LoVo (cell line): ENCODE measurements around the gene APOL5.
"Not testable (repeated sequence)": the region's sequence is repeated elsewhere in the genome, so short reads cannot be mapped to it uniquely, and the experiment has no call there.

Experiments used
- DNase-seq: peaks from one replicate; pipeline ENCODE4 v3.0.0-alpha.2; 2016; ENCODE audit warnings: low spot score

APOL5 gene

DNA sequence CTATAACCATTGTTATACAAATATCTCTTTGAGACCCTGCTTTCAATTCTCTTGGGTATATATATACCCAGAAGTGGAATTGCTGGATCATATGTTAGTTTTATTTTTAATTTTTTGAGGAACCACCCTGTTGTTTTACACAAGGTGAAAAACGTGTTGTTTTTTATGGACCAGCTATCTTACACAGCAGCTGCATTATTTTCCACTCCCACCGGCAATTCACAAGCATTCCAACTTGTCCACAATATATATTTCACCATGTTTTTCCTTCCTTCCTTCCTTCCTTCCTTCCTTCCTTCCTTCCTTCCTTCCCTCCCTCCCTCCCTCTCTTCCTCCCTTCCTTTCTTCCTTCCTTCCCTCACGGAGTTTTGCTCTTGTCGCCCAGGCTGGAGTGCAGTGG is 6.3 kb upstream of the APOL5 start:
- no peak for DNase-seq

DNA sequence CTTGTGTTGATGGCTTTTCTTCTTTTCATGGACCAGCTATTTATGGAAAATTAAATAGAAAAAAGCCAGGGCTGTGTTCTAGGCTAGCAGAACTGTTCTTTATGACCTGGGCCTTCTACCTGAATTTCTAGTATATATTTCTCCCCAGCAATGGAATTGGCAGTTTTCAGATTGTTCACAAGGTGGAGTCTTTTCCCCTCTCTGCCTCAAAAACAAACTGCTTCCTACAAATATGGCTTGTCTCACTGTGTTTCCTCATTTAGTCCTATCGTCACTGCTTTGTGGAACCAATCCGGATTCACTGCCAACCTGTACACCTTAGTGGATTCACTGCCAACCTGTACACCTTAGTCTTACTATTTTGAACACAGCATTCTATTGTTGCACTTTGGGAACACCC is 5.0 kb upstream of the APOL5 start:
- no peak for DNase-seq

DNA sequence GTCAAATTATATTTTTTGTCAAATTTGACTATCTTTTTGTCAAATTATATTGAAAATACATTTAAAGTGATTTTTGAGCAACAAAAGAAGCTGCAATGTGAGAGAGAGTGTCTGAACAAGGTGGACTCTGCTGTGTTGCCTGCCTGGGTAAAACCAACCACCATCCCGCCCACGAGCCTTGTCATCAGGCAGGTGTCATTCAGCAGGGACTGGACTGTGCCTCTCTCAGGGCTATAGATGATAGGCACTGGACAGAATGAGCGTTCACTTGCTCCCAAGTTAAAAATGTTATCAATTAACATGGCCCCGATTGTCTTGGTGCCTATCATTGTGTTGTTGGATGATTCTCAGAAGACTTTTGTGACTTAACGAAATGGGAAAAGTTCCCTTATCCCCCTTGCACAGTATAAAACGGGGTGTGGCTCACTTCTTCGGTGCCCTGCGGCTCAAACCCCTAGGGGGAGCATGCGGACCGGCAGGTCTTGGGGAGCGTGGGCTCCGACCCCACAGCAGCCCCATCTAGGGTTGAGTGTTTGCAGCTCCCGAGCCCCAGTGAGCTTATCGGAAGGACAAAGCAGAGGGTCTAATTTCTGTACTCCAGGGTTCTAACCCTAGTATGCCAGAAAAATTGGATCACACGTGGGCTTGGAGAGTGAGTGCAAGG is 1.7 kb downstream of the APOL5 start:
- DNase-seq = no peak

DNA sequence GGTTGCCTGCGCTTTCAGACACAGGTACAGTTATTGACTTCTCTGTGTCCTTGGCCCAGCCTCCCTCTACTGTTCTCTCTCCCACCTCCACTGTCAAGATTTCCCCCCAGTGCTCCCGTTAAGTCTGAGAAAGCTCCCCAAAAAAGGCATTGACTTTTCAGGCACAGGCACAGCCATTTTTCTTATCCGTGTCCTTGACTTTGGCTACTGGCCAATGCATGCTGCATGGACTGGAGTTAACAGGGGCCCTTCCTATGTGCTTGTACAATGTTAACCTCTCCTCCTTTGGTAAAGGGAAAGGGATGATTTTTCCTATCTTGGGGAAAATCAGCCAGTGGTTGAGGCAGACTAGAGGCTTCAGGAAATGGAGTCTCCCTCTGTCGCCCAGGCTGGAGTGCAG is 4.3 kb downstream of the APOL5 start:
- DNase-seq = no peak

DNA sequence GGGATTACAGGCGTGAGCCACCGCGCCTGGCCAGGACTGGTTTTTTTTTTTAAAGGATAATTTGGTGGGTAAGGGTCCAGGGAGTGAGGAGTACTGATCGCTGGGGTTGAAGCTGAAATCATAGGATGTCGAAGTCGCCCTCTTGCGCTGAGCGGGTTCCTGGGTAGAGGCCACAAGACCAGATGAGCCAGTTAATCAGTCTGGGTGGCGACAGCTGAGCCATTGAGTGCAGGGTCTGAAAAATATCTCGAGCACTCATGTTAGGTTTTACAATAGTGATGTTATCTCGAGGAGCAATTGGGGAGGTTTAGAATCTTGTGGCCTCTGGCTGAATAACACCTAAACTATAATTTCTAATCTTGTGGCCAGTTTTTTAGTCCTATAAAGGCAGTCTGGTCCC is 7.8 kb downstream of the APOL5 start:
- DNase-seq = no peak

DNA sequence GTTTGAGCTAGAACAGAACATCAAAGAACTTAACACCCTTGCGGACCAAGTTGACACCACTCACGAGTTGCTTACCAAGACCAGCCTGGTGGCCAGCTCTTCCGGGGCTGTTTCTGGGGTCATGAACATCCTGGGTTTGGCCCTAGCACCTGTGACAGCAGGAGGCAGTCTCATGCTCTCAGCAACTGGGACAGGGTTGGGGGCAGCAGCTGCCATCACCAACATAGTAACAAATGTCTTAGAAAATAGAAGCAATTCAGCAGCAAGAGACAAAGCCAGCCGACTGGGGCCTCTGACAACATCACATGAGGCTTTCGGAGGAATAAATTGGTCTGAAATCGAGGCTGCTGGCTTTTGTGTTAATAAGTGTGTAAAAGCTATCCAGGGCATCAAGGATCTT is 8.7 kb downstream of the APOL5 start:
- no peak for DNase-seq

DNA sequence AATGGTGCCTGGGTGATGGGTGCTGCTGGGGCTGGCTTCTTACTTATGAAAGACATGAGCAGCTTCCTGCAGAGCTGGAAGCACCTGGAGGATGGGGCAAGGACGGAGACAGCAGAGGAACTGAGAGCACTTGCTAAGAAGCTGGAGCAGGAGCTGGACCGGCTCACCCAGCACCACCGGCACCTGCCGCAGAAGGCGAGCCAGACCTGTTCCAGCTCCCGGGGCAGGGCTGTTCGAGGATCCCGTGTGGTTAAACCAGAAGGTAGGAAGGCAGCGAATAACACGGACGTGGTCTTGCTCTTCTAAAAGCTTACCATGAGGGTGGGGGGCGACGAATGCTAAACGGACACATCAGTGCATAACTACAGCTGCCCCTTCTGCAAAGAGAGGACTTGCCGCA is 9.3 kb downstream of the APOL5 start:
- DNase-seq = no peak

DNA sequence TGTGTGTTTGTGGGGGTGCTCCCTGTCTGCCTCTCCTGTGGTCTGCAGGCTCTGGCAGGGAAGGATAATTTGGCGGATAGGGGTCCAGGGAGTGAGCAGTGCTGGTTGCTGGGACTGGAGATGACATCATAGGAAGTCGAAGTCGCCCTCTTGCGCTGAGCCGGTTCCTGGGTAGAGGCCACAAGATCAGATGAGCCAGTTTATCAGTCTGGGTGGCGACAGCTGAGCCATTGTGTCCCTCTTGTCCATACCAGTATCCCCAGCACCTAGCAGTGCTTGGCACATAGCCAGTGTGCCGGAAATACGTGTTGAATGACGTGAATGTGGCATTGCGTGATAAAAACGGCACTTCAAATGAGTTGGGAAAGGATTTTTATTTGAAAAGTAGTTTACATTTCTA is 9.8 kb downstream of the APOL5 start:
- no peak for DNase-seq

DNA sequence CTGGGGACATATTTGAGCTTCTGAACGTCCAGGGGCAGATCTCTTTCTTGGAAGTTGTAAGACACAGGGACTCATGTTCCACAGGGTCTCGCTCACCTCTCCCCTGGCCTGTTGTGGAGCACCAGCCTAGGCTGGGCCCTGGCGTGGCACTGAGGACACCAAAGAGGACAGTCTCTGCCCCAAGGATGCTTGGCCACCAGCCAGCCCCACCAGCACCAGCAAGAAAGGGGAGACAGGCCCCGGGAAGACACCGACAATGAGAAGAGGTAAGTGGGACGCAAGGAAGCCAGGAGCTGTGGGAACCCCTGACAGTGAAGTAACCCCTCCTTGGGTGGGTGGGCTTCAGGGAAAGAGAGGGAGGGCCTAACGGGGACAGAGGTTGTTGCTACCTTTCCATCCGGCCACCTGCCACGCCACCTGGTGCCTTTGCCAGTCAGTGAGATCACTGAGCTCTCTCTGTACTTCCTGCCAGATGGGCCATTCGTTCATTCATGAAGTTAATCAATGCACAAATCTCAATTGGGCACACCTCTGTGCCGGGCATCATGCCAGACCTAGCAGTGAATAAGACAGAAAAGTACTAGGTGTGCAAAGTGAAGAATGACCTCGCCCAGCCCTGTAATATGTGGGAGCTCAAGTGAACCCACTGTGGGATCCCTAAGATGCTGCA is 11.1 kb downstream of the APOL5 start:
- no peak for DNase-seq

DNA sequence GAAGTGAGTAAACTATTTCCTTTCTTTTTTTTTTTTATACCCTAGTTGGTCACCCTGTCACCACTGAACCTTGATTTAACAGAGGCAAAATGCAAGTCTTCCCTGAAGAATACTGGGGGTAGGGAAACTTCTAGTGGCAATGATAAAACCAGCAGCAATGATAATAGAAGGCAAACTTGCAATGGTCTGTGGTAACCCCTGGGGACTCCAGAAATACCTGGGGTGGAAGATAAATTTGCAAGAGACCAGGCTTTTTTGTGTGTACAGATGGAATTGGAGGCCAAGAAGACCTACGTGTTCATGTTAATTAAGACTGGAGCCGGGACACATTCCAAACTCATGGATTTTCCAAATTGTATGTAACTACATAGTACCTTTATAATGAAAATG is 11.6 kb downstream of the APOL5 start:
- DNase-seq = no peak

DNA sequence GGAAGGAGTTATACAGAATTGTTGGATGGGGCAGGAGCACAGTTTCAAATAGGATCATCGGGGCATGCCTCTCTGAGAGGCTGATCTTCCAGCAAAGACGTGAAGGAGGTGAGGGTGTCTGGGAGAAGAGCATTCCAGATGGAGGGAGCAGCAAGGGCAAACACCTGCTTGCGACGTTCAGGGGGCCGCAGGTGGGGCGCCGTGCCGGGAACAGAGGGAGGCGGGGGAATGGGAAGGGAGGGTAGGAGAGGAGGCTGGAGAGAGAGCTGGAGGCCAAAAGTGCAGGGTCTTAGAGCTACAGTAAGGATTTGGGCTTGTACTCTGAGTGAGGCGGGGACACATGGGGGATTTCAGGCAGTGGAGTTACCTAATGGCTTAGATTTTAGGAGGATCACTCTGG is 13.6 kb downstream of the APOL5 start:
- DNase-seq = no peak

DNA sequence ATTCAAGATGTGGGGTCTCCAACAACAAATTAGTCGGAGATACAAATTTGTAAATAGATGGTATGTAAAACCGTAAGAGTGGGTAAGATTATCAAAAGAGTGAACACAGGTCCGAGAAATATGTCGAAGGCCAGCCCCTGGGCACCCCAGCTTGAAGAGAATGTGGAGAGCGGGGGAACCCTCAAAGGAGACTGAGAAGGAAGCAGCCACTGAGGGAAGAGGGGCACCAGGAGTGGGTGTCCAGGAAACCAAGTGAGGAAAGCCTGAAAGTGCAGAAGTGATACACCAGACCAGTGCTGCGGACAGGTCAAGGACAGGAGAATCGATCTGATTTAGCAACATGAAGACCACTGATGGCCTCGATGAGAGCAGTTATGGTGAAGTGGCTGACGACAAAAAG is 14.4 kb downstream of the APOL5 start:
- no peak for DNase-seq

DNA sequence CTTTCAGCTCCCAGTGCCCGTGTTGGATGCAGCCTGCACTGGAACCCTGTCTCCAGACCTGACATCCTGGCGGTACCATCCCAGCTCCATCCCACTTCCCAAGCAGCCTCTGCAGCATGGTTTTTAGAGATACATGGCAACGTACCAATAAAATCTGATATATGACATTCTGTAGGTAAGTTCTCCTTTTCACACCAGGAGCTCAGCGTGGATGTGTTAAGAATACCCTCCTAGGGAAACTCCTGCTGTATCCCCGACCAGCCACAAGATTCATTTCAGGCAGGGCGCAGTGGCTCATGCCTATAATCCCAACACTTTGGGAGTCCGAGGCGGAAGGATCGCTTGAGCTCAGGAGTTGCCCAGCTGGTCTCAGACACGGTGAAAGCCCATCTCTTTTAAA is 15.4 kb downstream of the APOL5 start:
- no peak for DNase-seq

DNA sequence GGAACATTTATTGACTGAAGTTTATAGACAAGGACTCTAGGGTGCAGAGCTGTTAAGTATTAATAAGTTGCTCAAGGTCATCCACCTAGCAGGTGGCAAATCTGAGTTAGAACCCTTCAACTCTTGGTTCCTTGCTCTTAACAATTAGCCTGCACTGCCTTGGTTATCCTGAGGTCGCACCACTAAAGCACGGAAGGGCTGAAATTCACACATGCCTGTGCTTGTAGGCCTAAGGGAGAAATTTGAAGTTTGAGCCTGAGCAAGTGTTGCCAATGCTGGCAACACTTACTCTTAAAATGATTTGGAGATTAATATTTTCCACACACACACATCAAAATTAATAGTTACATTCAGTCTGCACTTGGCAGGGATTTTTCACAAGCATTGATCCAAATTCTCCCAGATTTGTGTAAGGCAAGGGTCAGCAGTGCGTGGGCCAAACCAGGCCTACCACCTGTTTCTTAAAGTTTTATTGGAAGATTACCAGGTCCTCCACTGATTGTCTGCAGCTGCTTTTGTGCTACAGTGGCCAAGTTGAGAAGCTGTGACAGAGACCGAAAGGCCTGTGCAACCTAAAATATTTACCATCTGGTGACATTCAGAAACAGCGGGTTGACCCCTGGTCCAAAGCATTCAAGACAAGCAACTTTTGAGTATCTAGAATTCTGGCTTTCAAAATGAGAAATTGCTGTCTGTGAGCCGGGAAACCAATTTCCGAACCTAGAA is 16.3 kb downstream of the APOL5 start:
- DNase-seq = no peak

DNA sequence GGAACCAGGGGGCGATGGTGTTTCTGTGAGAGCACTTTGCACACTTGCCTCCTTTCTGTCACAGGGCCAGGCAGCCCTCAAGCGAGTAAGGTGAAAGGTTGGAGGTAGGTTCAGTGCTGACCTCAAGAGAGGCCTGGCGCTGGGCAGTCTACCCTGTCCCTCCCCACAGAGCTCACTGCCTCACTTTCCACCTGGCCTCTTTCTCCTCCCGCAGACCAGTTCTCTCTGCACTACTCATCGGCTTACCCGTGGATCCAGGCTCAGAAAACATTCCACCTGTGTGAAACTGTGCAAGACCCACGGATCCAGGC is 16.8 kb downstream of the APOL5 start:
- DNase-seq = no peak

DNA sequence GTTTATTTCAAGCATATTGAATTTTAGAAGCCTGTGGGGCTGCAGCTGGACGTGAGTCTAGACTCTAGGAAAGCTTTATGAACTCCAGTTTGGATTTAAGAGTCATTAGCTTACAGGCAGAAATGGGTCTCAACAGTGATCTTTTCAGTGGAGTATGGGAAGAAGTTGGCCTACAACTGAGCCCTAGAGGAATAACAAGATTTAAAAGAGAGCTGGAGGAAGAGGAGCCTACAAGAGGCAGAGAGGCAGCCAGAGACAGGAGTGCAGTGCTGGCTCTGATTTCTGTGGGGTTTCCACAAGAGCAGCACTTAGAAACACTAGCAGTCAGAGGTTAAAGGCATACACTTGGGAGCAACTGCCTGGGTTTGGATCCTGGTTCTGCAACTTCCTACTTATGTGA is 17.9 kb downstream of the APOL5 start:
- no peak for DNase-seq

DNA sequence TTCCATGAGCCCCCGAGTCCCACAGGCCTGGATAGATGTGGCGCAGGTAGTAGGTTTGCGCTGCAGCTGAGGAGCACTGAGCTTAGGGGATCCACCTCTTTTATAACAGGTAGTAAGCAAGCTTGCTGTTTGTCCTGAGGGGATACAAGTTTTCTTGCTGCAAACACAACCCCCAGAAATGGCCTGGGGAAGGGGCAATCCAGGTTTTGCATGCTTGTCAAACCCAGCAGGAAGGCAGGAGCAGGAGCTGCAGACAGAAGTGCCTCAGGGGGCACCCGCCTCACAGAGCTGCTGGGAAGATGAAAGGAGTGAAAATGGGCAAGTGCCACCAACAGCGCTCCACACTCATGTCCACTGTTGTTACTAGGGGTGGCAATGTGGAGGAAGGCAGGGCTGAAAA is 18.5 kb downstream of the APOL5 start:
- DNase-seq = no peak

DNA sequence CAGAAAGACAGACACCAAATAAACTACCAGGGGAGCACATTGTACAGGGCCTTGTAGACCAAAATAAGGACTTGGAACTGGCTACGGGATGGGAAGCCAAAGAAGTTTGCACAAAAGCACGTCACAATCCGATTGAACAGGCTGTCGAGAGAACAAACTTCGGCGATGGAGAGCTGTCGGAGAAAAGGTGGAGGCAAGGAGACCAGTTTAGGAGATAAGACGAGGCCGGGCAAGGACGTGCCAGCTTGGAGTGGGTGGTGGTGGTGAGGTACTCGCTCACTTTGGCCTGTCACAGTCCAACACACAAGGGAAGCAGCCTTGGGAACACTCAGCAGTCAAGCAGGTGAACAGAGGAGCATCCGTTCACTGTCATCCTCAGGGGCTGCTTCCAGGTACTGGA is 19.0 kb downstream of the APOL5 start:
- DNase-seq = no peak

DNA sequence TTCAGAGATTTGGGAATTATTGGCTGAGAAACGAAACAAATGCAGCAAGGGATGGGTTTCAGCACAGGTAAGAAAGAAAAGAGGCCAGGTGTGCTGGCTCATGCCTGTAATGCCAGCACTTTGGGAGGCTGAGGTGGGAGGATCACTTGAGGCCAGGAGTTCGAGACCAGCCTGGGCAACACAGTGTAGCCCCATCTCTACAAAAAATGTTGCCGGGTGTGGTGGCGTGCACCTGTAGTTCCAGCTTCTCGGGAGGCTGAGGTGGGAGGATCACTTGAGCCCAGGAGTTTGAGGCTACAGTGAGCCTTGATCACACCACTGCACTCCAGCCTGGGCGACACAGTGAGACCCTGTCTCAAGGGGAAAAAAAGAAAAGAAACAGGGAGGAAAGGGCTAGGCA is 20.2 kb downstream of the APOL5 start:
- not testable (repeated sequence) for DNase-seq

DNA sequence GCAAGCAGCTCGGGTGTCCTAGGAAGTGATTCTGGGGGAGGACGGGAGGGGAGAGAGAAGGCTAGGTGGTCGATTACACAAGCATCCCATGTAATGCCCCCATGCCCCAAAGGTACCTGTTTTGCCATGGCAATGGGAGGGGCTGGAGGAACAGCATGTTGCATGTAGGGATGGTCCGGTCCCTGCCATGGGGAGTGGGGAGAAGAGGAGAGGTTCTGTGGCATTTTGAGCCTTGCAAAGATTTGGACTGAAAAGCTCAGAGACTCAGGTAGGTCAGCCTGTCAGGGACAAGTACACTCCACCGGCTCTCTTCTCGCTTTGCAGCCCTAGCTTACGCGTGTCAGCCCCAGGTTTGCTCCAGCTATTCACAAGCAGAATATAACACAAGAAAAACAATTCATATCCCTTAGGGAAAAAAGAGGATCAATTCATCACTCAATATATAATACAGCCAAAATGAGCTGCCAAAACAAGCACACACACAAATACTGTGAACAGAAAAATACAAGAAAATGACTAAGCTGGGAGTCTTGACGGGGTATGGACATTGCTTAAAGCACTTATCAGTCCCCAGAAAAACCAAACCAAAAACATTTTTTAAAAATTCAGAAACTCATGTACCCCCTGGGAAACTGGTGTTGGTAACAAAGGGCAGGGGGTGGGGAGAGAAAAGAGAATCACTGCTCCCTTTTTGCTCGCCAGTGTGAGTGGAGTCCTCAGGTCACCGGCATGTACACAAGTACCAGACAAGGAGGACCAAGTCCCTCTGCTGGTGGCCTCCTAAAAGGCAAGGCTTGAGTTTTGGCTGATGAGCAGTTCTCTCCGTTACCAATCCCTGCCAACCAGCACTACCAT is 21.6 kb downstream of the APOL5 start:
- no peak for DNase-seq

DNA sequence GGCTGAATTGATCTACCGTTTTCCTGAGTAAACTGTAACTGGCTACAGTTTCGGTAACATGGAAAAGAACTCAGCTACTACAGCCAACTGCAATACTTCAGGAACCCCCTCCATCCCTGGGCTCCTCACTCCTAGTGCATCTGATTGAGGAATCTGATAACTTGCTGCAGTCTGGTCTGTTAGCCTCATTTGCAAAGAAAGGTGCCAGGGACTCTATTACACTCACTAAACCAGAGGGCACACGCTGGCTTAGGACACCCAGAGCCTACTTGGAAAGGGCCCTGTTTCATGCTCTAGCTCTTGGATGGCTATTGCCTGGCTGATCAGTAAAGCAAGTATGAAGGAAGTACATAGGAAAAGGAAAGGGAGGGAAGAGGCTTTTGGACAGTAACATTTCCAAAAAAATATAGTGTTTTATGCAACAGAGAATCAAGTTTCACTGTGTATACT is 22.3 kb downstream of the APOL5 start:
- no peak for DNase-seq

DNA sequence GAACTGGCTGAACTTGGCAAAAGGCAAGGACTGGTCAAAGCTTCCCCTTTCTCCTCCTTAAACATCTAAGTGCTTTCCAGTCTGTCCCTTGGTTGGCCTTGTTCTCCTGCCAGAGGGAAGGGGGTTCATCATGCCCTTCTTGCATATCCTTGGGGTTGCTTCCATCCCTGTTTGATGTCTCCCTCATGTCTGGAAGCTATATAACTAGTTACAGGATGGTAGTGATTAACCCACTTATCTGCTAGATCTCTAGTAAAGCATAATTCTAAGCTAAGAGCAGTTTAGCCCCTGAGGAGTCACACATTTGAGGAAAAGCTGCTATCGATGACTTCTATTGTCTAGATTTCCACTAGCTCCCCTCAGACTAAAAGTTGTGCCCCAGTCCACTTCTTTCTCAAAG is 22.9 kb downstream of the APOL5 start:
- DNase-seq = no peak
